Endothelial cell of umbilical vein (primary cell): ENCODE measurements around the gene ICE1. TPM values are rescaled to one million over a fixed set of nuclear protein-coding genes. Genes with fewer than 3 reads are reported as not detected.
"Not testable (repeated sequence)": the region's sequence is repeated elsewhere in the genome, so short reads cannot be mapped to it uniquely, and the experiment has no call there.

ENCODE experiments used
- BruUV-seq: library from RNA; stranded (reverse); fragments of 400-500 nt; replicated peaks from 2 replicates; lab custom pipeline; 2021; lab: Mats Ljungman, UMichigan
- CTCF ChIA-PET: fragments of 300-600, 350-600 bp; sonication (Branson Sonifier 250); formaldehyde crosslinking; loops from one replicate; lab custom pipeline; 2021; ENCODE audit warnings: antibody characterized with exemption, inconsistent platforms; lab: Charles Lee
- POLR2A ChIA-PET: fragments of 300-600, 350-600 bp; sonication (Branson Sonifier 250); formaldehyde crosslinking; loops from one replicate; lab custom pipeline; 2021; ENCODE audit warnings: antibody characterized with exemption, inconsistent platforms; lab: Charles Lee
- DNase-seq: peaks from one replicate; pipeline ENCODE4 v3.0.0-alpha.2; 2011; ENCODE audit warnings: low read depth, low spot score
- FAIRE-seq: peaks from 2 replicates; lab custom pipeline; 2011; peaks lifted over from hg19 to GRCh38; lab: Jason Lieb, UNC
- H2AFZ ChIP-seq: 2 replicates; pipeline ENCODE4 v1.6.0; 2012; ENCODE audit warnings: low read depth, low read length, control low read depth, inconsistent platforms
- H3K27ac ChIP-seq: 2 replicates; pipeline ENCODE4 v1.5.1; 2011; ENCODE audit warnings: low read depth, mild to moderate bottlenecking, control low read depth, low read length, moderate library complexity; ENCODE audit not compliant: insufficient read depth
- H3K27me3 ChIP-seq, 2 experiments: 2 replicates each; pipeline versions ENCODE4 v1.6.0 to v1.6.1; 2011; ENCODE audit warnings: low read length in 2 of 2, mixed read lengths in 1 of 2; ENCODE audit not compliant: control insufficient read depth in 2 of 2, insufficient read depth in 2 of 2
- H3K36me3 ChIP-seq, 2 experiments: 2 replicates in 1 of 2; 3 replicates in 1 of 2; pipeline ENCODE4 v1.5.1; 2011; ENCODE audit warnings: low read length in 2 of 2, mild to moderate bottlenecking in 1 of 2, moderate library complexity in 1 of 2; ENCODE audit not compliant: control insufficient read depth in 2 of 2, insufficient read depth in 2 of 2; ENCODE audit errors: extremely low read depth in 1 of 2
- H3K4me1 ChIP-seq: 3 replicates; pipeline ENCODE4 v1.5.1; 2011; ENCODE audit warnings: mild to moderate bottlenecking, low read length; ENCODE audit not compliant: control insufficient read depth, insufficient read depth; ENCODE audit errors: extremely low read depth
- H3K4me2 ChIP-seq: 2 replicates; pipeline ENCODE4 v1.6.1; 2011; ENCODE audit warnings: low read length, control low read depth, mixed read lengths; ENCODE audit not compliant: insufficient read depth
- H3K4me3 ChIP-seq, 3 experiments: fragments of 200-600 bp in 1 of 3; sonication (generic), shearing (Covaris generic) in 1 of 3; replicated peaks in 1 of 3; 2 replicates each; pipeline ENCODE4 v1.5.1; 2011 to 2016; ENCODE audit warnings: control low read depth in 3 of 3, low read length in 3 of 3, mild to moderate bottlenecking in 2 of 3, inconsistent platforms in 1 of 3, low read depth in 1 of 3, moderate library complexity in 1 of 3; ENCODE audit not compliant: insufficient read depth in 1 of 3
- H3K79me2 ChIP-seq: 2 replicates; pipeline ENCODE4 v1.6.0; 2012; ENCODE audit warnings: low read length, inconsistent platforms; ENCODE audit not compliant: control insufficient read depth, insufficient read depth
- H3K9ac ChIP-seq: replicated peaks from 2 replicates; pipeline ENCODE3; 2011; ENCODE audit warnings: low read length, control low read depth; ENCODE audit not compliant: insufficient read depth; ENCODE audit errors: extremely low read depth
- H3K9me1 ChIP-seq: replicated peaks from 3 replicates; pipeline ENCODE4 v1.6.0; 2011; ENCODE audit warnings: mild to moderate bottlenecking, low read length; ENCODE audit not compliant: control insufficient read depth, insufficient read depth; ENCODE audit errors: extremely low read depth
- H3K9me3 ChIP-seq: replicated peaks from 2 replicates; pipeline ENCODE4 v1.5.1; 2012; ENCODE audit warnings: low read length, inconsistent platforms; ENCODE audit not compliant: control insufficient read depth, insufficient read depth
- H4K20me1 ChIP-seq: replicated peaks from 2 replicates; pipeline ENCODE3; 2011; ENCODE audit warnings: mild to moderate bottlenecking, low read length; ENCODE audit not compliant: control insufficient read depth, insufficient read depth; ENCODE audit errors: extremely low read depth
- dilution Hi-C: fragments of 300-500 bp; cut with MboI; formaldehyde crosslinking; loops from one replicate; pipeline ENCODE4 v1.15.0; 2019; ENCODE audit warnings: low sequenced_read_pairs; ENCODE audit not compliant: extremely low pct_ligation_motif_present
- intact Hi-C: fragments of 100-400 bp; cut with micrococcal nuclease; formaldehyde crosslinking; loops from one replicate; pipeline ENCODE4 v1.10.0; 2022
- polyA plus RNA-seq, 4 experiments: library from polyadenylated mRNA; depleted of rRNA in 3 of 4; stranded (reverse) in 3 of 4; unstranded in 1 of 4; fragments of >200 nt; gene quantifications; 2 replicates each; pipeline versions ENCODE4 v1.2.1 to v1.2.3, GENCODE V29; 2011 to 2012; ENCODE audit warnings: missing spikeins in 1 of 4
- total RNA-seq: library from RNA; stranded (reverse); gene quantifications from 2 replicates; pipeline ENCODE4 v1.2.3, GENCODE V29; 2021
- TF ChIP-seq, protein P1 (sequence below), 2 donors: IDR thresholded peaks; 1 replicate in 1 of 2; 2 replicates in 1 of 2; pipeline ENCODE4 v1.5.1; 2011; ENCODE audit warnings: low read length in 2 of 2, mild to moderate bottlenecking in 2 of 2, moderate library complexity in 2 of 2, control low read depth in 1 of 2, inconsistent platforms in 1 of 2, low read depth in 1 of 2; ENCODE audit not compliant: insufficient read depth in 1 of 2; ENCODE audit errors: extremely low read depth in 1 of 2

The ICE1 gene
- total and polyA plus RNA-seq, 2 donors (not counting 3 experiments of a cell fraction or from before 2014, with no cell fraction given) = 8.8 to 29.1 TPM

GRCh38 chr5:5392504-5392903 lies 30.0 kb upstream of the ICE1 start:
- BruUV-seq, DNase-seq, H3K36me3 ChIP-seq, dilution Hi-C loops, H4K20me1 ChIP-seq, H3K9me1 ChIP-seq, CTCF ChIA-PET, FAIRE-seq, H3K27me3 ChIP-seq, H3K4me2 ChIP-seq, H3K27ac ChIP-seq, H2AFZ ChIP-seq, H3K4me3 ChIP-seq, H3K79me2 ChIP-seq, POLR2A ChIA-PET, intact Hi-C loops, H3K4me1 ChIP-seq, H3K9ac ChIP-seq, H3K9me3 ChIP-seq: not testable (repeated sequence)

- TF ChIP-seq, protein P1, sequence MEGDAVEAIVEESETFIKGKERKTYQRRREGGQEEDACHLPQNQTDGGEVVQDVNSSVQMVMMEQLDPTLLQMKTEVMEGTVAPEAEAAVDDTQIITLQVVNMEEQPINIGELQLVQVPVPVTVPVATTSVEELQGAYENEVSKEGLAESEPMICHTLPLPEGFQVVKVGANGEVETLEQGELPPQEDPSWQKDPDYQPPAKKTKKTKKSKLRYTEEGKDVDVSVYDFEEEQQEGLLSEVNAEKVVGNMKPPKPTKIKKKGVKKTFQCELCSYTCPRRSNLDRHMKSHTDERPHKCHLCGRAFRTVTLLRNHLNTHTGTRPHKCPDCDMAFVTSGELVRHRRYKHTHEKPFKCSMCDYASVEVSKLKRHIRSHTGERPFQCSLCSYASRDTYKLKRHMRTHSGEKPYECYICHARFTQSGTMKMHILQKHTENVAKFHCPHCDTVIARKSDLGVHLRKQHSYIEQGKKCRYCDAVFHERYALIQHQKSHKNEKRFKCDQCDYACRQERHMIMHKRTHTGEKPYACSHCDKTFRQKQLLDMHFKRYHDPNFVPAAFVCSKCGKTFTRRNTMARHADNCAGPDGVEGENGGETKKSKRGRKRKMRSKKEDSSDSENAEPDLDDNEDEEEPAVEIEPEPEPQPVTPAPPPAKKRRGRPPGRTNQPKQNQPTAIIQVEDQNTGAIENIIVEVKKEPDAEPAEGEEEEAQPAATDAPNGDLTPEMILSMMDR (IDR thresholded peaks at IDR 0.05; ENCODE audit: extremely low read depth in 1 of 2, insufficient read depth in 1 of 2, low read depth in 1 of 2, low read length in 2 of 2) = peak in 1 of 2 donors; percentile 15
- H4K20me1 ChIP-seq, BruUV-seq, POLR2A ChIA-PET, H3K4me3 ChIP-seq, H3K4me2 ChIP-seq, dilution Hi-C loops, H3K4me1 ChIP-seq, H3K27me3 ChIP-seq, H3K79me2 ChIP-seq, intact Hi-C loops, H2AFZ ChIP-seq, H3K36me3 ChIP-seq, H3K27ac ChIP-seq, H3K9me3 ChIP-seq, H3K9me1 ChIP-seq, DNase-seq, CTCF ChIA-PET, H3K9ac ChIP-seq: not testable (repeated sequence)
- FAIRE-seq = peak; percentile 79
Observed at GRCh38 chr5:5394384-5394986, 28.0 kb upstream of the ICE1 start.

- BruUV-seq, intact Hi-C loops, H3K9me3 ChIP-seq, H3K27me3 ChIP-seq, H3K9ac ChIP-seq, H2AFZ ChIP-seq, H4K20me1 ChIP-seq, H3K4me1 ChIP-seq, DNase-seq, H3K4me3 ChIP-seq, H3K27ac ChIP-seq, H3K4me2 ChIP-seq, dilution Hi-C loops, FAIRE-seq, H3K9me1 ChIP-seq, CTCF ChIA-PET, H3K36me3 ChIP-seq, H3K79me2 ChIP-seq, POLR2A ChIA-PET: not testable (repeated sequence)
Observed at GRCh38 chr5:5395093-5395492, 27.4 kb upstream of the ICE1 start.
